Measurements from ENCODE around the gene GDAP1L1.

Gene GDAP1L1

GRCh38 chr20:44251284-44251683 is 4.2 kb downstream of the GDAP1L1 start:
- in situ Hi-C loops (cut with MboI; ENCODE audit: low sequenced_read_pairs): no loop called here

DNA sequence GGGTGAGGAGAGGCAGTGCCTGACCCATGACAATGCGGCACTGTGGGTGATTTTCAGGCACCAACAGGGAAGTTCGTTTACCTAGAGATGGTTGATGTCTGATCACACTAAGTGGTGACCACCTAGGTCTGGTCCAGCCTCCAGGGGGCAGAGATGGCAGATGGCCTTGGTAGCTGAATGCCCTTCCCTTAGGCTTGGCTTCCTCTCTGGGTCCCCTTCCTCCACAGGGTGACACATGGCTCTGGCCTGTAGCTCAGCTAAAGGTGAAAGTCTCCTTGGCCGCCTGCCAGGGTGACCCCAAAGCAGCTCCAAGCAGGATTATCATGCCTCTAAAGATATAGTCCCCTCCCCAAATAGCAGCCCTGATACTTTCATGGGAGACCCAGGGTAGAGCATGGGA is 6.4 kb downstream of the GDAP1L1 start:
- in situ Hi-C loops (cut with MboI; ENCODE audit: low sequenced_read_pairs): no loop called here

- in situ Hi-C loops (cut with MboI; ENCODE audit: low sequenced_read_pairs): no loop called here
Measured at GRCh38 chr20:44254073-44254472, 7.0 kb downstream of the GDAP1L1 start.

- in situ Hi-C loops (cut with MboI; ENCODE audit: low sequenced_read_pairs): no loop called here
Measured at GRCh38 chr20:44255942-44256341, 8.8 kb downstream of the GDAP1L1 start.

DNA sequence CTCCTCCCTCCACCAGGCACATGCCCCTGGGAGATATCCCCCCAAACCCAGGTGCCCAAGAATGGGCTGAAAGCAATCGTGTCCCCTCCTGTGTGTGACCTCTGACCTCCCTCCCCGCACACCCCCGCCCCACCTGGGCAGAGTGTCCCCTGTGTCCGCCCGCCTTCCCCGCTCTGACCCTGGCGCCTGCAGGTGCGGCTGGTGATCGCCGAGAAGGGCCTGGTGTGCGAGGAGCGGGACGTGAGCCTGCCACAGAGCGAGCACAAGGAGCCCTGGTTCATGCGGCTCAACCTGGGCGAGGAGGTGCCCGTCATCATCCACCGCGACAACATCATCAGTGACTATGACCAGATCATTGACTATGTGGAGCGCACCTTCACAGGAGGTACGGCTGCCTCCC is 9.9 kb downstream of the GDAP1L1 start:
- in situ Hi-C loops (cut with MboI; ENCODE audit: low sequenced_read_pairs): no loop called here

- in situ Hi-C loops (cut with MboI; ENCODE audit: low sequenced_read_pairs): no loop called here
Measured at GRCh38 chr20:44258226-44258890, 11.2 kb downstream of the GDAP1L1 start.

DNA sequence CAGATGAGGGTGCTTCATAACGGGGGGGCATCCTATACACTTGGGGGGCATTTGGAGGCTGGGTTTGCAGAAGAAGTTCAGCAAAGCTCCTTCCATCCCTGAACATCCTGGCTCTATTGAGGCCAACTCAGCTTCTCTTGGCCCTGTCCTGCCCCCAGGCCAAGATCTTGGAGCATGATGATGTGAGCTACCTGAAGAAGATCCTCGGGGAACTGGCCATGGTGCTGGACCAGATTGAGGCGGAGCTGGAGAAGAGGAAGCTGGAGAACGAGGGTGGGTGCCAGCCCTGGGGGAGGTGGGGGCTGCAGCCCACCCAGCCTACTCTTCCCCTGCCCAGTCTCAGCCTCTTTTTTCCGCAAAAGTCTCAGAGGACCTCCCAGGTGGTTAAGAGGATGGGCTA is 17.2 kb downstream of the GDAP1L1 start:
- in situ Hi-C loops (cut with MboI; ENCODE audit: low sequenced_read_pairs): no loop called here

GRCh38 chr20:44268802-44269201 is 21.7 kb downstream of the GDAP1L1 start:
- in situ Hi-C loops (cut with MboI; ENCODE audit: low sequenced_read_pairs): no loop called here

- in situ Hi-C loops (cut with MboI; ENCODE audit: low sequenced_read_pairs): no loop called here
Measured at GRCh38 chr20:44271915-44272663, 25.0 kb downstream of the GDAP1L1 start.

DNA sequence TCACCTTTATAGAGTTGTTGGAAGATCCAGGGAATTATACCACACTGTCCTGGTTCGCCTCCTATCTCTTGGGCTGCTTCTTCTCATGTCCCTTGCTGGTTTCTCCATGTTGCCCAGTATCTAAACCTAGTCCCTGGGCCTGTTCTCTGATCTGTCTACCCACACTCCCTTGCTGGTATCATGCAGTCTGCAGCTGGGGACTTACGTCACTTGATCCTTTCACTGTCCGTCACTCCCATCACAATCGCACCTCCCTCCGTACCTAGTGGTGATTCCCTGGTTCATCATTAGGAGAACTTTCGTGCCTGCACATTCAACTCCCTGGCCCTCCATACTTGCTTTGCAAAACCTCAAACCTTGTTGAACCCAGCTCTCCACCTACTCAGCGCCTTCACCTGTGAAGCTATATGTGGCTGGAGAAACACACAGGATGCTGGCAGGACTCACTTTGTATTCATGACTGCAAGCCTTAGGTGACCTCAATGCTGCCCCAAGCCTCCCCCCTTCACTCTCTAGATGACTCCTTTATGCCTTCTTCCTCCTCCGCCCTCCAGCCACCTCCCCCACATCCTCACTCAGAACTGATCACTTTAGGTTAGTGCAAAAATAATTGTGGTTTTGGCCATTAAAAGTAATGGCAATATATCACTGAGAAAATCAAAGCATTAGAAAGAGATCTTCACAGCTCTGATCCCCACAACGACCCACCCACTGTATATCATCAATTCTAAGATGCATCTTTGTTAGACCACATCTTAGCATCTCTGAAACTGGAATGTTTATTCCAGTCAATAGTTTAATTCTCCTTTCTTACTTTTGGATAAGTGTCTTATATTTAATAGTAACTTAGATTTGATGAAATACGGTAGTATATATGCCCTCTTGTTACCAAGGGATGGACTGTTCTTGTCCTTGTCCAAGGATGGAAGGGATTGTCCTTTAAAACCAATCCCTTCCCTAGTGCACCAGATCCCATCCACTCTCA is 26.4 kb downstream of the GDAP1L1 start:
- in situ Hi-C loops (cut with MboI; ENCODE audit: low sequenced_read_pairs): no loop called here

- in situ Hi-C loops (cut with MboI; ENCODE audit: low sequenced_read_pairs): no loop called here
Measured at GRCh38 chr20:44274303-44275017, 27.4 kb downstream of the GDAP1L1 start.

DNA sequence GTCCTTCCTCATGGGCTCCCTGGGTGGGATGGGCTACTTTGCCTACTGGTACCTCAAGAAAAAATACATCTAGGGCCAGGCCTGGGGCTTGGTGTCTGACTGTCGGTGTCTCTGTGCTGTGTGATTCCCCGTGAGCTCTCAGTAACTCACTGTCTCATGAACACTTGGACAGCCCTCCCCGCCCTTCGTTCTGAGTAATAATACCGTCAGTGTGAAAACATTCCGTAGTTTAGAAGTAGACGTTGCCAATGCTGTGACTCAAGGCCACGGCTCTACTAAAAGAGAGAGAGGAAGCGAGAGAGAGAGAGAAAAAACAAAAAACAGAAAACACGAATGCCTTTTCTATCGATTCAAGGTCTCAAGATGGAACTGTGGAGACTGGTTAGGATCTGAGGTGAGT is 32.1 kb downstream of the GDAP1L1 start:
- in situ Hi-C loops (cut with MboI; ENCODE audit: low sequenced_read_pairs): no loop called here

DNA sequence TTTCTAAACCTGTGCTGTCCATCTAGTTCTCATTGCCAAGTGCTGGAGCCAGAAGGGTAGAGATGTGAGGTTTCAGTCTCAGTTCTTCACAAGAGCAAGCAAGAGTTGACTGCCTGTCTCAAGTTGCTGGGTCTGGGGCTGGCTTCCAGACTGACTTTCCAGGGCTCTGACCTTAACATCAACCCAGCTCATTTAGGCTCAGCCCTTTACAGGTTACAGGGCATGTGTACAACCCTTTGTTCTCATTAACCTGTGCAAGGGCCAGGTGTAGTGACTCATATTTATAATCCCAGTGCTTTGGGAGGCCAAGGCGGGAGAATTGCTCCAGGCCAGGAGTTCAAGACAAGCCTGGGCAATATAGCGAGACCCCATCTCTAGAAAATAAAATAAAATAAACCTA is 33.3 kb downstream of the GDAP1L1 start:
- in situ Hi-C loops (cut with MboI; ENCODE audit: low sequenced_read_pairs): no loop called here

DNA sequence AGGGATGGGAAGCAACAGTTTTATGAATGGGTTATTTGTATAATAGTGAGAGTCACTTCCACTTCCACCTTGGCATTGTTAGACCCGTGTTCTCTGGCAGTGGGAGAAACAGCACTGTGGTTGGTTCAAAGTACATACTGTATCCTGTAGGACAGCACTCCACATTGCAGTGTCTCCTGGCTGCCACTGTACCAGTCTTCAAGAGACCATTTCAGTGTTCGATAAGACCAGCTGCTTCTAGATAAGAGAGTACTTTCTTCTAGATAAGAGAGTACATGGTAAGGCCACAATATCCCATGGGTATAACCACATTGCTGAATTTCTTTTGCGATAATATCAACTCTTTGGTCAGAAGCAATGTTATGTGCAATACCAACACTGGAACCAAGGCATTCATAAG is 35.1 kb downstream of the GDAP1L1 start:
- in situ Hi-C loops (cut with MboI; ENCODE audit: low sequenced_read_pairs): no loop called here

DNA sequence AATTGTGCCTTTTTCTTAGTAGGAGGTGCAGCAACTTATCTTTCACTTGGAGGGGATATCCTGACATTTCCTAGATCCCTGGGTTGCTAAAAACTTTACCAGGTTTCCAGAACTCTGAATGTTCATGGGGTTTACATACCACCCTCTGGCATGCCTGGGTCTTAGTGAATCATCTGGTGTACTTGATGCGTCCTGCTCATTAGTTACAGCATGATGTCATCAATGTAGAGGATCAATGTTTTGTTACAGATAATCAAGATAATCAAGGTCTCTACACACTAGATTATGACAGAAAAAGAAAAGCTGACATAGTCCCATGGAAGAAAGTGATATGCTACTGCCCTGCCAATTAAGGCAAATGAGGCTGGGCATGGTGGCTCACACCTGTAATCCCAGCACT is 36.9 kb downstream of the GDAP1L1 start:
- in situ Hi-C loops (cut with MboI; ENCODE audit: low sequenced_read_pairs): no loop called here

GRCh38 chr20:44287272-44288097 is 40.4 kb downstream of the GDAP1L1 start:
- in situ Hi-C loops (cut with MboI; ENCODE audit: low sequenced_read_pairs): no loop called here

- in situ Hi-C loops (cut with MboI; ENCODE audit: low sequenced_read_pairs): no loop called here
Measured at GRCh38 chr20:44288252-44288651, 41.1 kb downstream of the GDAP1L1 start.

- in situ Hi-C loops (cut with MboI; ENCODE audit: low sequenced_read_pairs): no loop called here
Measured at GRCh38 chr20:44291754-44292153, 44.6 kb downstream of the GDAP1L1 start.

DNA sequence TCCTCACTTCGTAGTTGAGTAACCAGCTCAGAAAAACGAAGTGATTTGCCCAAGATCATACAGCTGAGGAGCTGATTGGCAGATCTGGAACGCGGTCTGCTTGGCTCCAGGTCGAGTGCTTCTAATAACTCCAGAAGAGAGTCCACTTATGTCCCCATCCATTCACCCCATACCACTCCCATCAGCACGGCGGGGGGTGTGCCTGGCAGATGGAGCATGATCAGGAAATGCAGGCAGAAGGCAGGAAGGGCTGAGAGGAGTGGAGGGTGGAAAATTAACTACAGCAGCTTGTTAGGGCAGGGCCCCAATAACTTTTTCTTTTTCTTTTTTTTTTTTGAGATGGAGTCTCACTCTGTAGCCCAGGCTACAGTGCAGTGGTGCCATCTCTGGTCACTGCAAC is 48.9 kb downstream of the GDAP1L1 start:
- in situ Hi-C loops (cut with MboI; ENCODE audit: low sequenced_read_pairs): no loop called here

- in situ Hi-C loops (cut with MboI; ENCODE audit: low sequenced_read_pairs): no loop called here
Measured at GRCh38 chr20:44297721-44298120, 50.6 kb downstream of the GDAP1L1 start.
